GM15510 (cell line): ENCODE measurements around the gene PSTPIP1.

Experiments
- POLR2A ChIP-seq: IDR thresholded peaks from 3 replicates; pipeline ENCODE4 v1.6.1; 2011; ENCODE audit warnings: borderline replicate concordance; ENCODE audit not compliant: insufficient read length; ENCODE audit errors: extremely low read depth

The PSTPIP1 gene

DNA sequence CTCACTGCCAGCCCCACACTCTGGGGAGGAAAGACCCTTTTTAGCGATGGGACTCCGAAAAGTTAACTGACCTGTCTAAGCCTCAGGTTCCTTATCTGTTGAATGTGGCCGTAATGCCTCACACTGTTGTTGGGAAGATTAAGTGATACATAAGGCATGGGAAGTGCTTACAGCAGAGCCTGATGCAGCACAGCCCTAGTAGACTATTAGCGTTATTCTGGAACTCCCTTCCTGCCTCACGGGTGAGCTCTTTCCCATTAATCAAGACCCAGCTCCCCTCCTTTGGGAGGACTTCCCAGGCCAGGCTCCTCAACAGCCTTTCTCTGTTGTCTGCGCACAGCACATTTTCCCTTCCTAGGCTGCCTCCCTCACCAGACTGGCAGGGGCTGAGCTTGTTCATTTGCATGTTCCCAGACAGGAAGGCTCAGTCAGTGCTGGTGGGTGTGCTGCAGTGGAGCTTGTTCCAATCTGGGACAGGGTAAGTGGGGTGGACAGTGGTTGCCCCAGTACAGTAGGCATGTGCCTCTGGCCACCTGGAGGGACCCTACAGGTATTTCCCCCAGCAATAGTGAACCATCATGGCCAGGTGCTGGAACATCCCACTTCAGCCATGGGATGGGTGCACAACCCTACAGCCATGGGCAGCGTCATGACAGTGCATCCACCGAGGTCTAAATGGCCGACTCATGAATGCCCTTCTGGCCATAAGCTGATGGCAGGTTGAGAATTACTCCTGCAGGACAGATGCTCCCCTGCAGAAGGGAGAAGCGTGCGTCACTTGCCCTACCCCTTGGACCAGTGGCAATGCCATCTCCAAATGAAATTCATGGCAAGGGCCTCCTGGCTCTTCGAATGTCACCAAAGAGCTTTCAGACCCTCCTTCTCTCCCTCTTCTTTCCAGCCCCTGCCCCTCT is 5.8 kb upstream of the PSTPIP1 start:
- no peak for TF ChIP-seq POLR2A

DNA sequence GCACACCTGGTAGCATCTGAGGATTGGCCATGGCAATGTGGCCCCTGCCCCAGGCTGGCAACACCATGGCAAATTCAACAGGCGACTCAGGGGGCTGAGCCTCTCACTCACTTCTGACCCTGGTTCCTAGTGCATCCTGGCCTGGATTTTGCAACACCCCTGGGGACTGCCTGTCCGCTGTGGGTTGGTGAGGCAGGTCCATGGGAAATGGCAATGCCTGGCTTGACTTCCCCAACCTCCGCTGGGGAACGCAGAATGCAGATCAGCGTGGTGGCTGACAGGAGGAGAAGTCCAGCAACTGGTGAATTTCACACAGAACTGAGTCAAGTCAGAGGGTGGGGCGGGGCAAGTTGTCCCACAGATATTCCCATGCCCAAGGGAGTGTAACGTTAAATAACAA is 3.9 kb upstream of the PSTPIP1 start:
- no peak for TF ChIP-seq POLR2A

GRCh38 chr15:76991741-76992645 is 2.9 kb upstream of the PSTPIP1 start:
- no peak for TF ChIP-seq POLR2A

- no peak for TF ChIP-seq POLR2A
Observed at GRCh38 chr15:76993114-76993725, 1.7 kb upstream of the PSTPIP1 start.

DNA sequence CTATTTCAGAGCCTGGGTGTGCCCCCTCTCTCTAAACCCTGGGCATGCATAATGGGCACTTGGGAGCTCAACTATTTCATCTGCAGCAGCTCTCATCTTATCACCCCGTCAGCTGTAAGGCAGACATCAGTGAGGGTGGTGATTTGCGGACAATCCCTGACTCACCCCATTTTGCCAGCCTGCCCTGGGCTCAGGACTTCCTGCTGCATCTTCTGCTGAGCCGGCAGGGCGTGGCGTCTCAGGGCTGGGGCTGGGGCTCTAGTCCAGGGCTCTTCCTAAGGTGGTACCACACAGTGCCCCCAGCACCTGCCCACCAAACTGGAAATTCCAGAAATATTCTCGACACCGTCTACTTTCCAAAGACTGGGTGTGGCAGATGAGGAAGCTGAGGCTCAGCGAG is 925 bp upstream of the PSTPIP1 start:
- TF ChIP-seq POLR2A = no peak

- TF ChIP-seq POLR2A = no peak
Observed at GRCh38 chr15:76994496-76994895, 430 bp upstream of the PSTPIP1 start.

GRCh38 chr15:76996076-76996525 is 1.2 kb downstream of the PSTPIP1 start:
- no peak for TF ChIP-seq POLR2A

DNA sequence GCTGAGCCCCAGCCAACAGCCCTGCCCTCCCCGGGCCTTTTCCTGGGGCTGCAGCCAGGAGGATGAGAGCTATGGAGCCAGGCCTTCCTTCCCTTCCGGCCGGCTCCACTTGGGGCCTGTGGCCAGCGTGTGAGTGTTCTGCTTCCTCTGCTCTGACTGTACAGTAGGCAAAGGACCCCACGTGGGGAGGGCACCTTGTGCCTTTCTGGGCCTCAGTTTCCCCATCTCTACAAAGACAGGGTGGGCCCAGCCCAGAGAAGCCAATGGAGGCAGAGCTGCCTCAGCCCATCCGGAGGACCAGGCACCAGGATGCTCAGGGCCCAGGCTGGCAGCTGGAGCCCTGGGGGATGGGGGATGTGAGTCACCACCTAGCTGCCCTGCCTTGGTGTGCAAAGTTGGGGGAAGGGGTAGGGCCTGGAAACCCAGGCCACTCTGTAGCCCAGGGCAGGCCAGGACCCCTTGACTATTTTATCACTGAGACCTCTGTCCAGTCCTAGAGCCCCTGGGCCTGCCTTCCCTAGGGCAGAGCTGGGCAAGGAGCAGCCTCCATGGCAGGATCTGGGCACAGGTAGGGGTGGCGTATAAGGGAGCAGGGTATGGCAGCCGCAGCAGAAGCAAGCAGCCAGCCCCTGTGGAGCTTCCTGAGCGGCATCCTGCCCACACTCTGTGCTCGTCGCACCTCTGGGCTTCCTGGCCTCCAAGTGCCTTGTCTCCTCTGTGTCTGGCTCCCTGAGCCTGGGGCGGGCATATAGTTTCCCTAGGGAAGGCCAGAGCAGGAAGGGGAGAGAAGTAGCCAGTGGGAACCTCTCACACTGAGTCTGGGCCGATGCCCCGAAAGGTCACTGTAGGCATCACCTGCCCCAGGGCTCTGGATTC is 1.8 kb downstream of the PSTPIP1 start:
- no peak for TF ChIP-seq POLR2A

- no peak for TF ChIP-seq POLR2A
Observed at GRCh38 chr15:76998663-76999285, 3.8 kb downstream of the PSTPIP1 start.

- TF ChIP-seq POLR2A = no peak
Observed at GRCh38 chr15:76999996-77000395, 5.1 kb downstream of the PSTPIP1 start.

DNA sequence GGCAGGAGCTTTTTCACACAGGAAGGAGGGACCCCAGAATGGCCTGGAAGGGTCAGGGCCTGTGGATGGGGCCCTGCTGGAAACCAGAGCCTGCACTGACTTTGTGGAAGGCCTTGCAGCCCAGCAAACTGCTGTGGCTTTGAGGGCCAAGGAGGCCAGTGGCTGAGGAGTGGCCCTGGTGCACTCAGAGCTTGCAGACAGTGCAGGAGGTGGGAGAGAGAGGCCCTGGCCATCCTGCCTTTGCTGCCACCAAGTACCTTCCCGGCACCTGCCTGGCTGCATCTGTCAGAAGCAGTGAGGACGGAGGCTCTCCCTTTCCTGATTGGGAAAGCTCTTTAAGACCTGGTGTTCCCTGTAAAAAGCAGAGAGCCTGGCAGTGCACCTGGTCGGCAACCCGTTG is 6.4 kb downstream of the PSTPIP1 start:
- TF ChIP-seq POLR2A = no peak

DNA sequence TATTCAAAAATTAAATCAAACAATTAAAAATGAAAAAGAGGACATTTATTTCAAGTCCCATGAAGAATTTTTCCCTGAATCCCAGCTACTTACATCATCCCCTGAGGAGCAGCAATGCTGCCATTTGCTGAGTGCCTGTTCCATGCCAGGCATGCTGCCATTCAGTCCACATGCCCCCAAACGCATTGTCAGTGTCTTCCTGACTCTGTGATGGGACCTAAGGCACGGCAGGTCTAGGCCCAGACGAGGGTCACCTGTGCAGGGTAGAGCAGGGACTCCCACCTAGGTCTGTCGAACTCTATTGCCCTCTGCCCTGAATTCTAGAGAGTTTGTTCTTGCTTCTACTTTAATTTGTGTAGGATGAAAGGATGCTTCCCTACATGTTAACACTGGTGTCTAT is 7.0 kb downstream of the PSTPIP1 start:
- no peak for TF ChIP-seq POLR2A

DNA sequence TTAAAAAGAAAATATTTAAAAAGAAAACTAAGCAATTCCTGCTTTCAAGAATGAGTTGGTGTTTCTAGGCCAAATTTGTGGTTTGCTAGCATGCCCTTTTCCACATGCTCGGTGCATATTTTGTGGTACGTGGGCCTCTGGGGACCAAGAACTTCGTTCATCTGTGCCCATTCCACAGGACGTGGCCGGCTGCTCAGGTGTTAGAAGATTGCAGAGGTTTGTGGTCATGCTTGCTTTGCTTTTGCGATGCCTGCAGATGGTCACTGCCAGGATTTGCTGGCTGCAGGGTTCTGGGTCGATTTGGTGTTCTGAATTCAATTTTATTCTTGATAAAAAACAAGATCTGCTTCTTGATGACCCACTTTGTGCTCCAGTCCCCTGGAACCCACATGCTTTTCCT is 7.5 kb downstream of the PSTPIP1 start:
- no peak for TF ChIP-seq POLR2A
